Stimulated activated CD4-positive, alpha-beta T cell treated with anti-CD3 and anti-CD28 coated beads, Interleukin-1b, Interleukin-23, amount 100 ng/mL, for 24 hours (primary cell): ENCODE data around the gene PCCA.
A peak's percentile ranks its signal among the peaks of the same experiment; 100 is the strongest.
"Not testable (repeated sequence)": the region's sequence is repeated elsewhere in the genome, so short reads cannot be mapped to it uniquely, and the experiment has no call there.

Experiments
- DNase-seq, 4 experiments: peaks; one replicate each; pipeline ENCODE4 v3.0.0-alpha.2; 2020; ENCODE audit warnings: low read depth in 4 of 4, low spot score in 1 of 4

The PCCA gene

DNA sequence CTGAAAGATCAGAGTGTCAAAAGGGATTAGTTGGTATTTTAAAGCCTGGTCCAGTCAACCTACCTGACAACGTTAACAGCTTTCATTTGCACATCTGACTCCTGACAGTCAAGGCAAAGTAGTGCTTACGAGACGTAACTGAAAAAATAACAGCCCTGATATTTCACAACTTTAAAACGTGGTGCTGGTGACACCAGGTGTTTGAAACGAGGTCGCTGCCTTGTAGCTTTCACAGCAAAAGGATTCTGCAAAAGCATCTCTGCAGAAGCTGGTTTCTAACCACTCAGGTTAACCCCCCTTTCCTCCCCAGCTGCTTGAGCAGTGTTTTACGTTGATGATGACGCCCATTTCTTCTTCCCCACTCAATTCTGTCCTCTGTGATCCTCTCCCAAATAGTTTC lies 476.4 kb downstream of the PCCA start:
- no peak for DNase-seq

DNA sequence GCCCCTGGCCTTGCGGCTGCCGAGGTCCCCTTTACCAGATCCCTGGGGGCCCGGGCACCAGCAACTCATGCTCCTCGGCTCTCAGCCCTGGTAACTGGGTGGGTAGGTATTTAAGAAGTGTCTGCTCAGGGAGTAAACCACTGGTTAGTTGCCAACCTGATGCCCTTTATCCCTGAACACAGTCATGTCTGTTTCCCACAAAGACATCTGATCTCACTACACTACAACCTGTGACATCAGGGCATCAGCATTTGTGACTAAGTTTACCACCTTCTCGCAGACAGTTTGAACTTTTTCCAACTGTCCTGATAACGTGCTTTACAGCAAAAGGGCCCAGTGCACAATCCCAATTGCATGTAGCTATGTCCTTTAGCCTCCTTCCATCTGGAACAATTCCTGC lies 477.6 kb downstream of the PCCA start:
- no peak for DNase-seq

DNA sequence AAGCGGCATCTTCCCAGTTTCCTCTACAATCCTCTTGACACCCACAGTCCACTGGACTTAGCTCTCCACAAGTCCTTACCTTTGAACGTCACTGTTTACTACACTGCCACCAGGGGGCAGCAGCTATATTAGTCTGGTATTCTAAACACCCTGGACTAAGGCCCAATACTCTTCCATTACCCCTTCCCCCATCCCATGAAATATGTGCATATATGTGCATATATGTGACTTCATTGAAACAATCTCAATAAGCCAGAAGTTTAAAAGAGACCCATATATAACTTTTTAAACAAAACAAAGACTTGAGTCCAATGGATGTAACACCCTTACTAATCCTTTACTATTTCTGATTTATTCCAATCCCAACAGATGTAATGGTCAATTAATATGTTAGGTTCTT lies 484.2 kb downstream of the PCCA start:
- peak; percentile 58 to 68 (median 63) for DNase-seq

DNA sequence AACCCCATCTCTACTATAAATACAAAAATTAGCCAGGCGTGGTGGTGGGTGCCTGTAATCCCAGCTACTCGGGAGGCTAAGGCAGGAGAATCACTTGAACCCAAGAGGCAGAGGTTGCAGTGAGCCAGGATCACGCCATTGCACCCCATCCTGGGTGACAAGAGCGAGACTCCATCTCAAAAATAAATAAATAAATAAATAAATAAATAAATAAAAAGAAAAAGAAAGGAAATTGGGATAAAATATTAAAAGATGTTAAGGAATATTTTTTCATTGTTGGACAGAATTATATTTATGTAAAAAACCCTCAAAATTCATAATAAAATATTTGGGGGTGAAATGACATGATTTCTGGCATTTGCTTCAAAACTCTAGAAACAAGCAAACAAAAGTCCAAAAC lies 488.3 kb downstream of the PCCA start:
- not testable (repeated sequence) for DNase-seq
